ENCODE results near the gene GALNTL6.
"Not testable (repeated sequence)": the region's sequence is repeated elsewhere in the genome, so short reads cannot be mapped to it uniquely, and the experiment has no call there.

GALNTL6 gene

DNA sequence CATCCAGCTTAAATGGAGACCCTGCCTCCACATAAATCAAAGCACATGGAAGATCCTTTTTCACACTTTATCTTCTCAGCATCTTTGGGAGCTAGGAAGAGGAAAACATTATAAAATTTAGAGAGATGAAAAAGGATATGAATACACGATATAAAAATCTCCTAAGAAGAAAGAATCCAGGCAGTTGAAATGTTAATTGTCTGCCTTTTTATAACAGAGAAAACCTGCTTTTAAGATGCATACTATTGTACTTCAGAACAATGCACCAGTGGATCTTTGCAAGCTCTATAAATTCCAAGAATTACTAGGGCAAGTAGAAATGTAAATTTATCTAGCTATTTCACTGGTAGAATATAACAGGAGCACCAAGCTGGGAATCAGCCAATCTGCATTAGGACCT lies 1055.1 kb downstream of the GALNTL6 start:
- no peak for DNase-seq (ENCODE audit: low read depth)

DNA sequence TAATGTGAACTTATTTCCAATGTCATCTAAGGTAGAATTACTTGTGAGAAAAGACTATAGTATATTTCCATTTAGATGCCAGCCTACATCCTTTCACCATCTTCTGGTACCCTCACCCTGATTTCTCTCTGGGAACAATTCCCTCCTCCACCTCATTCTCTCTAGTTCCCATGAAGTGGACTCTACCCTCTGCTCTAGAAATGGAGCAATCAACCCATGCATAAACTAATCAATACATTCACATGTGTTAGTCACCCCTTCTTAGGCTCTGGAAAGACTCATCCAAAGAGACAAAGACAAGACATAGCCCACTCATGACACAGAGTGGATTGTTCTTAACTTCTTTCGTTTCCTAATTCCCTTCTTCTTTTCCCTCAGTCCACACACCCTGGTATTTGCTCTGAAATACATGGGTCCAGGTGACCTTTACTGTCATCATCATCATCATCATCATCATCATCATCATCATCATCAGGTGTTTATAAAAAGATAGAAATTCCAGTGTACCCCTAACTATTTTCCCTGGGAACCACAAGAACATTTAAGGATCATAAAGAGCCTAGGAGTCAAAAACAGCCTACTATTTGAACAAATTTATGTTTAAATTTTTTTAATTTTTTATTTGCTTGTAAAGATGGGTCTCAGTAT lies 1056.5 kb downstream of the GALNTL6 start:
- DNase-seq (ENCODE audit: low read depth) = no peak

DNA sequence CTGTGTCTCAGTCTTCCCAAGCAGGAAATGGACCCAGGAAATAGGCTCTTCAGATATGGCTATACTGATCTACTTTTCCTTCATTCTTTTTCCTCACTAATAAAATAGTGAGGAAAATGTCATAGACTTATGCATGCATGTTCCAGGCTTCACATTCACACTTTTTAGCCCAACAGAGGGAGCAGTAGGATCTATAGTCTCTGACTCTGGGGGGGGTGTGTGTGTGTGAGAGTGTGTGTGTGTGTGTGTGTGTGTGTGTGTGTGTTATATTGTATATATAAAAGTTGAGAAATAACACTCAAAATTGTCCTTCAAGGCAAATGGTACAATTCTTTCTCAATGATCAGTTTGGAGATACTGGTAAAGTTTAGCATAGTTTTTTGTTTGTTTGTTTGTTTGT lies 1058.2 kb downstream of the GALNTL6 start:
- no peak for DNase-seq (ENCODE audit: low read depth)

DNA sequence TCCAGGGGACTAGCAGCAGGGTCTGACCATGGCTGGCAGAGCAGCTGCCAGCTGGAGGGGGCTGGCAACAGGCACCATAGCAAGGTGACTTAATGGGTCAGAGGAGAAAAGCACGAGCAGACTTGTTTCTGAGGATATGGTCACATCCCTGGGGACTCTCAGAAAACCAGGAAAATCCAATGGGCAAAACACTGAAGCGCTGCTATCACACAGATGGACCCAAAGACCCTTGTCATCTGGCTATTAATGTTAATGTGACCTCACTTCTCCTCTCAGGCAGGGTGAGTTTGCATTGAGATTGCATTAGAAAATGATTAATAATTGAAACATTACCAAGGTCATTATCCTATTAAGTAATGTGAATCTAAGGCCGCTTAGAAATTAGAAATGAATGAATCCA lies 1061.7 kb downstream of the GALNTL6 start:
- DNase-seq (ENCODE audit: low read depth) = no peak

DNA sequence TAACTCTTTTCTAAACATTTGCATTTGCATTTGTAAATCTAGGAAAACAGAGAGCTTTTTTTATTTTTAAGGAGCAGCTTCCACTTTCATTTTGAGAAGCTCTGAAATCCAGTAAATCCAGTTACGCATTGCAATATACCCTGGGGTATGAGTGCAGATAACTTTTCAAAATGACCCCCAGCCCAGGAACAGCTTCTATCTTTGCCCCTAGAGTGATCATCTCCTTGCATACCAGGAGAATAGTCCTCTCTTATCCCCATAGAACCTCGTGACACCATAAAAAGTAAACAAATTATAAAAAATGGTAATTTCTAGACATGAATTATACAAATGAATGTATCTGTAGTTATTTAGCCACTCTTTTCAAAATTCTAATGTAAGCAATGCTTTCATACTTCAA lies 1063.2 kb downstream of the GALNTL6 start:
- no peak for DNase-seq (ENCODE audit: low read depth)

DNA sequence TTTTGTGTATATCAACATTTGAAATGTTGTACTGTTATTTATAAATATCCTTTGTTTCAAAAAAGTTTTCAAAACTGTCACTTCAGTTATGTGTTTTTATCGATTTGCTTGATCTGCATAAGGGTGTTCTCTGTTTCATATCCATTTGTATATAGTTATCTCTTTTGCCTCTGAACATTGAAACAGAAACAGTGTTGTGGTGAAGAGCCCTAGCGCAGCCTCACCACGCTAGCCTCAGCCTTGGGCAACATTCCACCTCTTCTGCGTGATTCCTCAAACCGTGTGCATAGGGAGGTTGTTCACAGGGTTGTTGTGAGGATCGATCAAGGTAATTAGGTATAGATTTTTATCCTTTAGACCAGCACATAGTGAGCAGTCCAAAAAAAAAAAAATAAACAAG lies 1068.4 kb downstream of the GALNTL6 start:
- DNase-seq (ENCODE audit: low read depth) = no peak

DNA sequence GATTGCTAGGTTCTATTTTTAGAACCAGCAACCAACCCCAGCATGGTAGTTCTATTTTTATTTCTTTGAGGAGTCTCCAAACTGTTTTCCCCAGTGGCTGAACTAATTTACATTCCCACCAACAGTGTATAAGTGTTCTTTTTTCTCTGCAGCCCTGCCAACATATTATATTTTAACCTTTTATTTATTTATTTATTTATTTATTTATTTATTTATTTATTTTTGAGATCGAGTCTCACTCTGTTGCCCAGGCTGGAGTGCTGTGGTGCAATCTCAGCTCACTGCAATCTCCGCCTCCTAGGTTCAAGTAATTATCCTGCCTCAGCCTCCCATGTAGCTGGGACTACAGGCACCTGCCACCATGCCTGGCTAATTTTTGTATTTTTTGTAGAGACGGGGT lies 1074.2 kb downstream of the GALNTL6 start:
- DNase-seq (ENCODE audit: low read depth) = not testable (repeated sequence)

DNA sequence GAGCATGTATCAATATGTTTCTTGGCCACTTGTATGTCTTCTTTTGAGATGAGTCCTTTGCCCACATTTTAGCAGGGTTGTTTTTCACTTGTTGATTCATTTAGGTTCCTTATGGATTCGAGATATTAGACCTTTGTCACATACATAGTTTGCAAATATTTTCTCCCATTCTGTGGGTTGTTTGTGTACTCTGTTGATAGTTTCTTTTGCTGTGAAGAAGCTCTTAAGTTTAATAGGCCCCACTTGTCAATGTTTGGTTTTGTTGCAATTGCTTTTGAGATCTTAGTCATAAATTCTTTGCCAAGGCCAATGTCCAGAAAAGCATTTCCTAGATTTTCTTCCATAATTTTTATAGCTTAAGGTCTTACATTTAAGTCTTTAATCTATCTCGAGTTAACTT lies 1074.8 kb downstream of the GALNTL6 start:
- DNase-seq (ENCODE audit: low read depth) = no peak

DNA sequence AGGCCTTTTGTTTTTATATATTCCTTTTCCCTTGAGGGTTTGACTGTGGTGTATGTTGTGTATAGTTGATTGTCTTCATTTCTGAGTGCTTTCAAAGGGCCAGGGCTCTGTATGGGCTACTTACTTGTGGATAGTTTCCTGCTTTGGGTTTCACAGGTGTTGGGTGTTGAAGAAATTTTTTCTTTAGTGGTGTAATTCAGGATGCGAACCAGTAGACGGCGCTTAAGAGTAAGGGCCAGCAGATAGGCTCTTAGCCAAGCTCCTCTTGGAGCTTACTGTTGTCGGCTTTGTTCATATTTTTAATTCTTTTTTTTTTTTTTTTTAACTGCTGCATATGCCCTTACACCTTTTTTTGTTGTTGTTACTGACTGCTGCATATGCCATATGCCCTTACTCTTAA lies 1079.1 kb downstream of the GALNTL6 start:
- DNase-seq (ENCODE audit: low read depth) = no peak

DNA sequence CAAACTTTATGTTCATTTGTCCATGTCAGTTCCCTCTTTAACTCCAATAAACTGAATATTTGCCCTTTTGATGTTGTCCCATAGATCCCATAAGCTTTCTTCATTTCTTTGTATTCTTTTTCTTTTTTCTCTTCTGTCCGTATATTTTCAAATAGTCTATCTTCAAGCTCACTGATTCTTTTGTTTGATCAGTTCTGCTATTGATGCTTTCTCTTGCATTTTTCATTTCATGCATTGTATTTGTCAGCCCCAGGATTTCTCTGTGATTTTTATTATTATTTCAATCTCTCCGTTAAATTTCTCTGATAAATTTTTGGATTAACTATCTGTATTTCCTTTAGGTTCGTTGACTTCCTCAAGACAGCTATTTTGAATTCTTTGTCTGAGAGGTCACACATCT lies 1082.5 kb downstream of the GALNTL6 start:
- DNase-seq (ENCODE audit: low read depth) = no peak

DNA sequence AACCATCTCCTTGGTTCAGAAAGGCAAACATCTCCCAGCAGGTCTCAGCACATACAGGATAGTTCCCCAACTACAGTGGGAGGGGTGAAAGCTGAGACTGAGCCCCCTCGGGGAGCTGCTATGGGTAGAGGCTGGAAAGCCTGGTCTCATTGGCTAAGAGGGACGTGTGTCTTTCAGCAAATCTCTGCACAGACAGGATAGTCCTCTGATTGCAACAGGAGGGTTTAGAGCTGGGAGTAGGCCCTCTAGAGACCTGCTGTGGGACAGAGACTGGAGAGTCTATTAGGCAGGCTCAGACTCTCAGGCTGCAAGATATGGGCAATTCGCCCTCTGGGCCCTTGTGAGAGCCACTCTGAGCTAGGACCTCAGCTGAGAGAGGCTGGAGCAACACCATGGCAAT lies 1083.8 kb downstream of the GALNTL6 start:
- DNase-seq (ENCODE audit: low read depth) = no peak

DNA sequence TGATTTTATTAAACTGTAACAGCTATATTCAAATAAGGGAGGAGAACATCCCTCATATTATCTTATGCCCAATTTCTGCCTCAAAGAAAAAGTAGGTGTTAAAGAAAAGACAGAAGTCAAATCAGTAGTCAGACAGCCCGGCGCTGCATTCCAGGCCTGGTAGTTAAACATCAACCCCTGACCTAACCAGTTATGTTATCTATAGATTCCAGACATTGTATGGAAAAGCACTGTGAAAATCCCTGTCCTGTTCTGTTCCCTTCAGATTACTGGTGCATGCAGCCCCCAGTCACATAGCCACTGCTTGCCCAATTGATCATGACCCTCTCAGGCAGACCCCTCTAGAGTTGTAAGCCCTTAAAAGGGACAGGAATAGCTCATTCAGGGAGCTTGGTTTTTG lies 1085.5 kb downstream of the GALNTL6 start:
- no peak for DNase-seq (ENCODE audit: low read depth)

DNA sequence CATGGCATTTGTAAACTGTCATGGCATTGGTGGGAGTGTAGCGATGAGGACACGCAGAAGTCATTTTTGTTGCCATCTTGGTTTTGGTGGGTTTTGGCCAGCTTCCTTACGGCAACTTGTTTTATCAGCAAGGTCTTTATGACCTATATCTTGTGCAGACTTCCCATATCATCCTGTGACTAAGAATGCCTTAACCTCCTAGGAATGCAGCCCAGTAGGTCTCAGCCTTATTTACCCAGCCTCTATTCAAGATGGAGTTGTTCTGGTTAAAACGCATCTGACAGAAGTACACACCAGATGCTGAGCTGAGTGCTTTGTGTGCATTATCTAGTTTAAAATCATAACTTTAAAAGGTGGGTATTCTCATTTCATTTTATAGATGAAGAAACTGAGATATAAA lies 1086.7 kb downstream of the GALNTL6 start:
- no peak for DNase-seq (ENCODE audit: low read depth)

DNA sequence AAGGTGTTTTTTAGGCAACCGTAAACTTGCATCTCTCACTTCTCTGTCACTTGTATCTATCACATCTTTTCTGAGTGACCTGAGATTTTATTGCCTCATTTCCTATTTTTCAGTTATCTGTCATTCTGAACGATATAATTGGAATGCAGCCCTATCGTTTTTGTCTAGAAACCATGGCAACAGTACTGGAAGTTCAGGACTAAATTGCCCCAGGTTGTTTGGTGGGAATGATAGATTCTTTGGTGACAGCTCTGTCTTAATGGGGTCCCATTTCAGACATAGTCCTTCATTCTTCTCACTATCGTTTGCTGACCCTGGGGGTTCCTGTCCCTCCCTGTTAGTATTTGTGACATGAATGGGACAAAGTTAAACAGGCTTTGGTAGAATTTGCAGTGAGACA lies 1087.7 kb downstream of the GALNTL6 start:
- no peak for DNase-seq (ENCODE audit: low read depth)

DNA sequence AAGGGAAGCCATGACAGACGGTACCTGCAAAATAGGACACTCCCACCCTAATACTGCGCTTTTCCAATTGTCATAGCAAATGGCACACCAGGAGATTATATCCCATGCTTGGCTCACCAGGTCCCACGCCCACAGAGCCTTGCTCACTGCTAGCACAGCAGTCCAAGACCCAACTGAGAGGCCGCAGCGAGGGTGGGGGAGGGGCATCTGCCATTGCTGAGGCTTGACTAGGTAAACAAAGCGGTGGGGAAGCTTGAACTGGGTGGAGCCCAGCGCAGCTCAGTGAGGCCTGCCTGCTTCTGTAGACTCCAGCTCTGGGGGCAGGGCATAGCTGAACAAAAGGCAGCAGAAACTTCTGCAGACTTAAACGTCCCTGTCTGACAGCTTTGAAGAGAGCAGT lies 1099.3 kb downstream of the GALNTL6 start:
- not testable (repeated sequence) for DNase-seq (ENCODE audit: low read depth)

DNA sequence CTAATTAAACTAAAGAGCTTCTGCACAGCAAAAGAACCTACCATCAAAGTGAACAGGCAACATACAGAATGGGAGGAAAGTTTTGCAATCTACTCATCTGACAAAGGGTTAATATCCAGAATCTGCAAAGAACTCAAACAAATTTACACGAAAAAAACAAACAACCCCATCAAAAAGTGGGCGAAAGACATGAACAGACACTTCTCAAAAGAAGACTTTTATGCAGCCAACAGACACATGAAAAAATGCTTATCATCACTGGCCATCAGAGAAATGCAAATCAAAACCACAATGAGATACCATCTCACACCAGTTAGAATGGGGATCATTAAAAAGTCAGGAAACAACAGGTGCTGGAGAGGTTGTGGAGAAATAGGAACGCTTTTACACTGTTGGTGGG lies 1104.2 kb downstream of the GALNTL6 start:
- not testable (repeated sequence) for DNase-seq (ENCODE audit: low read depth)

DNA sequence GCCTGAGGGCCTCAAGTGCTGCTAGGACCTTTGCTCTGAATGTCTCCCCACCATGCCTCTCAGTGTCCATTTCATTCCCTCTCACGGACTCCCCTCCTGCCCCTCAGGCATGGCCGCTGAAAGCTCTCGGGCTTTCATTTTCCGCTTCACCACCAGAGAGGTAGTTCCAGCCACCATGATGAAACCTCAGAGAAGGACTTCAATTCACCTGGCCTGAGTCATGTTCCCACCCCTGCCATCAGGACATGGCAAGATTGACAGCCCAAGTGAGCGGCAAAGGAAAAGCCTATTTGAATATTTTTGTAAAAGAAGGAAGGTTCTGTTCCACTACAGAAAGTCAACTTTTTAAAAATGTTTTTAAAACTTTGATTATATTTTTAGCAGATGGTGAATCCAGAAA lies 1106.1 kb downstream of the GALNTL6 start:
- no peak for DNase-seq (ENCODE audit: low read depth)

DNA sequence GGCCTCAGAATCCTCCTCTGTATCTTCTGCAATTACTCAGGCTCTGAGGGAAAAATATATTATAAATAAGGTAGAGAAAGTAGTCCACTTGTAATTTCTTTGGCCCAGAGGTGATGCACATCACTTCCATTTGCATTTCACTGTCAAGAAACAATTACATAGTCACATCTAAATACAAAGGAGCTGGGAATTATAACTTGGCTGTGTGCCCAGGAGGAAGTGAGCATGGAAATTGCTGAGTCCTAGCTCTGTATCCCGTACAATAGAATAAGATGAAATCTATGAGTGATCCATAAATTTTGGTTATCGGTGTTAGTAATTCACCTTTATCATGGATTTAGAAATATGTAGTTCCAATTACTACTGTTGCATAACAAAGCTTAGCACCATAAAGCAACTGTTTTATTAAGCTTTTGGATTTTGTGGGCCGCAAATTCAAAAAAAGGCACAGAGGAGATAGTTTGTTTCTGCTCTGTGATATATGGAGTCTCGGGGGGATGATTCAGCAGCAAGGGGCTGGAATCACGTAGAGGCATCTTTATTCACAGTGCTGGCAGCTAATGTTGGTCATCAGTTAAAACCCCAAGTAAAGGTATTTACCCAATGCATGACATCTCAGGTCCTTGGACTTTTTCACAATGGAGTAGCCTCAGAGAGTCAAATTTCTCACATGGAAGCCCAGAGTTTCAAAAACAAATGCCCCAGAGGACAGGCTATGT lies 1114.1 kb downstream of the GALNTL6 start:
- DNase-seq (ENCODE audit: low read depth) = no peak

DNA sequence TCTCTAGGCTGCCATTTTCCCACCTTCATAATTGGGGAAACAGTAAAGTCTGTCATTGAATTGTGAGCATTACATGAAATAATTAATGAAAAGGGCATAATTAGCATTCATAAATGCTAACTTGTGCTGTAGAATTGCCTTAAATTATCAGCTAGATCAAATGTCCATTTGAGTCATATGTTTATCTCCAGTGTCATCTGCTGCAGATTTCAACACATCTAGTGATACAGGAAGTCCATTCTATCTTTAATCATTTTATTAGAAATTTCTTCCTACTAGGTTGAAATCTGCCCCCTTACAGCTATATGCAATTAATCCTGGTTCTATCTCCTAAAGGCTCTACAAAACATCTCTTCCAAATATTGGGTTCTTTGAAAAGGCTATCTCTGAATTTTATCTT lies 1115.1 kb downstream of the GALNTL6 start:
- DNase-seq (ENCODE audit: low read depth) = no peak

DNA sequence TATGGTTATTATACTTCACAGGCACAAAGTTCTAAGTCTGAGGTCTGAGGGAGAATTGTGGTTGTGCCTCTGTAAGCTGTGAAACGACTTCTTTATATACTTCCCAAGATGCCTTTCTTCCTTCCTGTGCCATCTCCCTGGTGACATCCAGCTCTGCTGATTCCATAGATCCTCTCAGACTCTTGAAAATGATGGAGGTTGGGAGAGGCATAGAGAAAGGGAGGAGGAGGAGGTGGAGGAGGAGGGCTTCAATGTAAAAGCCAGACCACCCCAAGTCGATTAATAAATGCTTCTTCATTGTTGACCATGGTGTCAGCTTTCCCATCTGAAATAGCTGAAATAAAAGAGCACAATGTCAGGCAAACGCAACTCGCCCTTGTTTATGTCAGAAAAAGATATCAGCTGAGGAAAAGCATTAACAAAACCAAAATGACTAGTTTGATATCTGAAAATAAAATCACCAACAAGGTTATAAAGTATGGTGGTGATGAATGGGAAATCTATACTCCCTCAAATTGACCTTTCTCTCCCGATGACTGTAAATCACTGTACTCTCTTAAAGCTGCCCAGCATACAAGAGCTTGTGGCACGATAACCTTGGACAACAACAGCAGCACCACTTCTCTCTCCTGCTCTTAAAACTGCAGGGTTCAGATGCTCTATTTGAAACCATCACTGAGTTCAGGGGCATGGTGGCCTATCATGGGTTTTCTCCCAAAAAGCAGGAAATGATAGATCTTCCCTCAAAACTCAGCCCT lies 1125.0 kb downstream of the GALNTL6 start:
- DNase-seq (ENCODE audit: low read depth) = no peak

DNA sequence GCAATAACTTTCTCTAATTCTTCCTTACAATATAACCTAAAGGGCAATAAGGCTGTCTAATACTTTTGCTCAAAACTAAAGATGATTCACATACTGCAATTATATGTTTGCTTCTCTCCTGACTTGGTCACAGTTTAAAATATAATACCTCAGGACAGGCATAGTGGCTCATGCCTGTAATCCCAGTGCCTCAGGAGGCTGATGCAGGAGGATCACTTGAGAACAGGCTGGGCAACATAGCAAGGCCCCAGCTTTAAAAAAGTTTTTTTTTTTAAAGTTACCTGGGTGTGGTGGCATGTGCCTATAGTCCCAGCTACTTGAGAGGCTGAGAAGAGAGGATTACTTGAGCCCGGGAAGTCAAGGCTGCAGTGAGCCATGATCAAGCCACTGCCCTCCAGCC lies 1125.7 kb downstream of the GALNTL6 start:
- DNase-seq (ENCODE audit: low read depth) = no peak

DNA sequence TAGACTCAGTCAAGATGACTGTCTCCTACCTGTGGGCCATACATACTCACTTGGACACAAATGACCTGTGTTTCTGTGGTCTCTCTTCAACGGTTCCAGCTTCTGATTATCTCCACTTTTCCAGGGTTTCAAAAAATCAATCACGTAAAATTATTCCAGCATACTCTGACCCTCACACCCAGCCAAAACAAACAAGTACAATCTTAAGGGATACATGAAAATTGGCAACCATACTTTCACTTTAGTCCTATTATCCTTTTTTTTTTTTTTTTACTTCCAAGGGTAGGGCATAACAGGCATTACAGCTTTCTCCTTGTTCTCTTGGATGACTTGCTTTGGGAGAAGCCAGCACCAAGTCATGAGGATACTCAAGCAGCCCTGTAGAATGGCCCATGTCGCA lies 1129.6 kb downstream of the GALNTL6 start:
- DNase-seq (ENCODE audit: low read depth) = no peak

DNA sequence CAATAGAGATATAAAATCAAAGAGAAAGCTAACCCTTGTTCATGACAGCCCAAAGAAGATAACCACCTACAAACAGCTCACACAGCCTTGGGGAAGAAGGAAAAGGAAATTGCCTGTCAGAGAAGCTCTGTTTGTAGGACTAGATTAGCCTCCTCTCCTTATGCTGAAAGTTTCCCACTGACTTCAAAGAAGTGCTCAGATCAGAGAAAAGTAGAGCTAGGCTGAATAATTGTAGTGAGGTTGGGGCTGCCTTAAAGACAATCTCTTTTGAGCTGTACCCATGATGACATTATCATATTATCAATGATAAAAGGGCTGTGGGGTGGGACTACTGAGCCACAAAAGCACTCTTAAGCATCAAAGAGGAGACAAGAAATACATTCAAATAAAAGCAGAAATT lies 1132.4 kb downstream of the GALNTL6 start:
- DNase-seq (ENCODE audit: low read depth) = no peak
